Mesenchymal stem cell (in vitro differentiated cells and primary cell): ENCODE data around the gene HDAC4.

ENCODE experiments used
- DNase-seq: peaks from one replicate; pipeline ENCODE4 v3.0.0-alpha.2; 2013
- H2AFZ ChIP-seq: one replicate; pipeline ENCODE4 v1.6.1; 2013; ENCODE audit warnings: low read depth, mild to moderate bottlenecking, control low read depth, inconsistent platforms, low read length, moderate library complexity
- H2AK5ac ChIP-seq: 2 replicates; pipeline ENCODE4 v1.6.1; 2013; ENCODE audit warnings: low read length, moderate library complexity, mild to moderate bottlenecking, inconsistent platforms; ENCODE audit not compliant: severe bottlenecking
- H2BK120ac ChIP-seq: one replicate; pipeline ENCODE4 v1.6.1; 2013; ENCODE audit warnings: low read depth, mild to moderate bottlenecking, inconsistent platforms, low read length, moderate library complexity
- H2BK12ac ChIP-seq, 2 experiments: one replicate each; pipeline ENCODE4 v1.6.1; 2013; ENCODE audit warnings: inconsistent platforms in 2 of 2, low read length in 2 of 2, mild to moderate bottlenecking in 2 of 2, moderate library complexity in 2 of 2, control low read depth in 1 of 2
- H2BK15ac ChIP-seq: one replicate; pipeline ENCODE4 v1.6.1; 2013; ENCODE audit warnings: mild to moderate bottlenecking, low read depth, inconsistent platforms; ENCODE audit not compliant: poor library complexity, severe bottlenecking
- H2BK5ac ChIP-seq: 2 replicates; pipeline ENCODE4 v1.6.1; 2013; ENCODE audit warnings: low read depth, mild to moderate bottlenecking, low read length, control low read depth, inconsistent platforms; ENCODE audit not compliant: poor library complexity, severe bottlenecking
- H3K14ac ChIP-seq, 2 experiments: one replicate each; pipeline ENCODE4 v1.6.1; 2013; ENCODE audit warnings: inconsistent platforms in 2 of 2, low read length in 2 of 2, control low read depth in 1 of 2, mild to moderate bottlenecking in 1 of 2, moderate library complexity in 1 of 2
- H3K18ac ChIP-seq, 2 experiments: one replicate each; pipeline ENCODE4 v1.6.1; 2013; ENCODE audit warnings: inconsistent platforms in 2 of 2, low read length in 2 of 2, control low read depth in 1 of 2, low read depth in 1 of 2, mild to moderate bottlenecking in 1 of 2
- H3K23ac ChIP-seq, 2 experiments: one replicate each; pipeline ENCODE4 v1.6.1; 2013; ENCODE audit warnings: inconsistent platforms in 2 of 2, low read length in 2 of 2, mild to moderate bottlenecking in 2 of 2, moderate library complexity in 2 of 2, control low read depth in 1 of 2
- H3K27ac ChIP-seq: 2 replicates; pipeline ENCODE4 v1.5.1; 2013; ENCODE audit warnings: mild to moderate bottlenecking, moderate library complexity, low read length, control low read depth, inconsistent platforms; ENCODE audit not compliant: poor library complexity, severe bottlenecking
- H3K27me3 ChIP-seq, 2 experiments: 2 replicates each; pipeline versions ENCODE4 v1.6.1 to v1.7.0; 2013; ENCODE audit warnings: low read length in 2 of 2, mild to moderate bottlenecking in 2 of 2, moderate library complexity in 2 of 2, control low read depth in 1 of 2, inconsistent platforms in 1 of 2; ENCODE audit not compliant: control insufficient read depth in 1 of 2, insufficient read depth in 1 of 2
- H3K36me3 ChIP-seq, 2 experiments: 2 replicates each; pipeline versions ENCODE4 v1.6.1 to v1.7.0; 2013; ENCODE audit warnings: low read length in 2 of 2, control low read depth in 1 of 2, inconsistent platforms in 1 of 2, low read depth in 1 of 2, mild to moderate bottlenecking in 1 of 2; ENCODE audit not compliant: insufficient read depth in 2 of 2, control insufficient read depth in 1 of 2
- H3K4ac ChIP-seq, 2 experiments: one replicate each; pipeline ENCODE4 v1.6.1; 2013; ENCODE audit warnings: inconsistent platforms in 2 of 2, low read length in 2 of 2, mild to moderate bottlenecking in 2 of 2, moderate library complexity in 2 of 2, control low read depth in 1 of 2, low read depth in 1 of 2
- H3K4me1 ChIP-seq: 2 replicates; pipeline ENCODE4 v1.6.1; 2013; ENCODE audit warnings: low read depth, low read length, control low read depth; ENCODE audit not compliant: control insufficient read depth, insufficient read depth
- H3K4me2 ChIP-seq: 2 replicates; pipeline ENCODE4 v1.6.1; 2013; ENCODE audit warnings: low read length, mild to moderate bottlenecking, inconsistent platforms; ENCODE audit not compliant: poor library complexity, severe bottlenecking
- H3K4me3 ChIP-seq, 2 experiments: 2 replicates each; pipeline versions ENCODE4 v1.5.1 to v1.7.0; 2013; ENCODE audit warnings: low read length in 2 of 2, mild to moderate bottlenecking in 2 of 2, control low read depth in 1 of 2, low read depth in 1 of 2; ENCODE audit not compliant: insufficient read depth in 1 of 2
- H3K79me1 ChIP-seq: replicated peaks from 2 replicates; pipeline ENCODE4 v1.6.1; 2013; ENCODE audit warnings: mild to moderate bottlenecking, control low read depth, low read length, inconsistent platforms; ENCODE audit not compliant: poor library complexity, severe bottlenecking
- H3K9ac ChIP-seq: 2 replicates; pipeline ENCODE4 v1.7.0; 2013; ENCODE audit warnings: mild to moderate bottlenecking, low read length, moderate library complexity
- H3K9me3 ChIP-seq: 2 replicates; pipeline ENCODE4 v1.7.0; 2013; ENCODE audit warnings: mild to moderate bottlenecking, low read length; ENCODE audit not compliant: control insufficient read depth
- H4K8ac ChIP-seq: one replicate; pipeline ENCODE4 v1.6.1; 2013; ENCODE audit warnings: inconsistent platforms, mild to moderate bottlenecking, low read length, moderate library complexity
- H4K91ac ChIP-seq: one replicate; pipeline ENCODE4 v1.6.1; 2013; ENCODE audit warnings: mild to moderate bottlenecking, low read length, inconsistent platforms
- WGBS: methylation state at CpG from one replicate; pipeline ENCODE4 v1.1.7; 2013; ENCODE audit warnings: mixed read lengths; 5-methylcytosine and 5-hydroxymethylcytosine counted together

The HDAC4 gene

GRCh38 chr2:239137165-239137897 is 263.5 kb downstream of the HDAC4 start:
- H3K9me3 ChIP-seq: no peaks in the 10 kb centered on the region
- no peak overlapping the region for H2BK5ac ChIP-seq
- no peak overlapping the region for H2AFZ ChIP-seq
- no peak overlapping the region for H3K18ac ChIP-seq
- H3K4me3 ChIP-seq: no peak overlapping the region
- no peak overlapping the region for H2AK5ac ChIP-seq
- peak overlapping the region; percentile 12 for H3K4me2 ChIP-seq
- H4K91ac ChIP-seq: no peak overlapping the region
- no peak for DNase-seq
- no peak overlapping the region for H3K27ac ChIP-seq
- H4K8ac ChIP-seq: no peak overlapping the region
- no peak overlapping the region for H3K4ac ChIP-seq
- 95% methylated on average over 26 of the region's 26 CpGs for WGBS
- no peaks in the 10 kb centered on the region for H3K79me1 ChIP-seq
- H3K4me1 ChIP-seq: peaks cover 10% of the 10 kb centered on the region
- H3K9ac ChIP-seq: no peak overlapping the region
- H2BK120ac ChIP-seq: no peak overlapping the region
- H3K14ac ChIP-seq: no peak overlapping the region
- no peak overlapping the region for H3K23ac ChIP-seq
- H3K27me3 ChIP-seq: no peaks in the 10 kb centered on the region
- no peak overlapping the region for H2BK15ac ChIP-seq
- no peak overlapping the region for H2BK12ac ChIP-seq
- peaks cover 48 to 72% of the 10 kb centered on the region in 2 experiments for H3K36me3 ChIP-seq

GRCh38 chr2:239136762-239137161 is 264.1 kb downstream of the HDAC4 start:
- H2BK15ac ChIP-seq: no peak overlapping the region
- no peak overlapping the region for H2AK5ac ChIP-seq
- H3K4ac ChIP-seq: no peak overlapping the region
- H2BK12ac ChIP-seq: no peak overlapping the region
- H3K23ac ChIP-seq: no peak overlapping the region
- no peak overlapping the region for H3K14ac ChIP-seq
- no peaks in the 10 kb centered on the region for H3K27me3 ChIP-seq
- no peak overlapping the region for H4K8ac ChIP-seq
- no peak overlapping the region for H2BK120ac ChIP-seq
- no peaks in the 10 kb centered on the region for H3K9me3 ChIP-seq
- H2BK5ac ChIP-seq: no peak overlapping the region
- DNase-seq: no peak
- H3K4me2 ChIP-seq: no peak overlapping the region
- H2AFZ ChIP-seq: no peak overlapping the region
- peaks cover 12% of the 10 kb centered on the region for H3K4me1 ChIP-seq
- no peak overlapping the region for H3K4me3 ChIP-seq
- WGBS: 94% methylated on average over 3 of the region's 6 CpGs
- H3K36me3 ChIP-seq: peaks cover 51 to 73% of the 10 kb centered on the region in 2 experiments
- no peak overlapping the region for H3K9ac ChIP-seq
- no peaks in the 10 kb centered on the region for H3K79me1 ChIP-seq
- H3K18ac ChIP-seq: no peak overlapping the region
- H4K91ac ChIP-seq: no peak overlapping the region
- no peak overlapping the region for H3K27ac ChIP-seq

- no peak overlapping the region for H3K14ac ChIP-seq
- no peak overlapping the region for H2BK120ac ChIP-seq
- H3K27me3 ChIP-seq: no peaks in the 10 kb centered on the region
- no peak overlapping the region for H3K9ac ChIP-seq
- no peak overlapping the region for H3K18ac ChIP-seq
- no peak overlapping the region for H2BK5ac ChIP-seq
- H2BK15ac ChIP-seq: no peak overlapping the region
- no peak overlapping the region for H3K23ac ChIP-seq
- H3K79me1 ChIP-seq: no peaks in the 10 kb centered on the region
- peaks cover 53 to 74% of the 10 kb centered on the region in 2 experiments for H3K36me3 ChIP-seq
- H2AK5ac ChIP-seq: no peak overlapping the region
- no peak overlapping the region for H2BK12ac ChIP-seq
- no peak overlapping the region for H3K27ac ChIP-seq
- 96% methylated on average over 3 of the region's 3 CpGs for WGBS
- no peak overlapping the region for H4K8ac ChIP-seq
- H2AFZ ChIP-seq: no peak overlapping the region
- no peak overlapping the region for H4K91ac ChIP-seq
- H3K9me3 ChIP-seq: no peaks in the 10 kb centered on the region
- no peak for DNase-seq
- H3K4me2 ChIP-seq: no peak overlapping the region
- peaks cover 12% of the 10 kb centered on the region for H3K4me1 ChIP-seq
- H3K4ac ChIP-seq: no peak overlapping the region
- H3K4me3 ChIP-seq: no peak overlapping the region
Observed at GRCh38 chr2:239136203-239136602, 264.6 kb downstream of the HDAC4 start.

- H3K4ac ChIP-seq: no peak overlapping the region
- H2BK120ac ChIP-seq: no peak overlapping the region
- H2BK5ac ChIP-seq: no peak overlapping the region
- H3K36me3 ChIP-seq: peaks cover 53 to 78% of the 10 kb centered on the region in 2 experiments
- H3K27me3 ChIP-seq: no peaks in the 10 kb centered on the region
- no peak for DNase-seq
- 98% methylated on average over 10 of the region's 10 CpGs for WGBS
- H3K18ac ChIP-seq: no peak overlapping the region
- no peak overlapping the region for H3K23ac ChIP-seq
- H3K4me1 ChIP-seq: peaks cover 10% of the 10 kb centered on the region
- no peak overlapping the region for H3K4me2 ChIP-seq
- no peak overlapping the region for H3K4me3 ChIP-seq
- no peak overlapping the region for H4K8ac ChIP-seq
- H3K14ac ChIP-seq: no peak overlapping the region
- no peaks in the 10 kb centered on the region for H3K79me1 ChIP-seq
- H3K9me3 ChIP-seq: no peaks in the 10 kb centered on the region
- H2BK12ac ChIP-seq: no peak overlapping the region
- no peak overlapping the region for H3K9ac ChIP-seq
- H4K91ac ChIP-seq: no peak overlapping the region
- H3K27ac ChIP-seq: no peak overlapping the region
- H2BK15ac ChIP-seq: no peak overlapping the region
- H2AFZ ChIP-seq: no peak overlapping the region
- no peak overlapping the region for H2AK5ac ChIP-seq
Observed at GRCh38 chr2:239135531-239135930, 265.3 kb downstream of the HDAC4 start.
